Gastrocnemius medialis (tissue), 4 donors: Measurements from ENCODE around the gene PRIM1.
"Not testable (repeated sequence)": the region's sequence is repeated elsewhere in the genome, so short reads cannot be mapped to it uniquely, and the experiment has no call there.

Source experiments
- CTCF ChIP-seq, 5 experiments: fragments of 450-650 bp in 3 of 5; fragments of 200-600 bp in 2 of 5; sonication (generic) in 2 of 5; IDR thresholded peaks in 4 of 5; conservative IDR thresholded peaks in 1 of 5; 1 replicate in 4 of 5; 2 replicates in 1 of 5; pipeline ENCODE4 v1.5.1; 2016 to 2019; ENCODE audit warnings: antibody characterized with exemption in 5 of 5, mild to moderate bottlenecking in 3 of 5, moderate library complexity in 3 of 5
- POLR2A ChIP-seq, 2 donors: fragments of 450-650 bp; IDR thresholded peaks; one replicate each; pipeline ENCODE4 v1.6.1; 2017; ENCODE audit warnings: antibody characterized with exemption in 2 of 2, mild to moderate bottlenecking in 2 of 2, moderate library complexity in 2 of 2

- not testable (repeated sequence) for TF ChIP-seq CTCF (IDR thresholded peaks at IDR 0.05 in 4 of 5, conservative IDR thresholded peaks at IDR 0.05 in 1 of 5); POLR2A (IDR thresholded peaks at IDR 0.05)
Measured at GRCh38 chr12:56726196-56726675, 25.9 kb downstream of the PRIM1 start.
